ENCODE measurements around the gene TAOK1.

Gene TAOK1

DNA sequence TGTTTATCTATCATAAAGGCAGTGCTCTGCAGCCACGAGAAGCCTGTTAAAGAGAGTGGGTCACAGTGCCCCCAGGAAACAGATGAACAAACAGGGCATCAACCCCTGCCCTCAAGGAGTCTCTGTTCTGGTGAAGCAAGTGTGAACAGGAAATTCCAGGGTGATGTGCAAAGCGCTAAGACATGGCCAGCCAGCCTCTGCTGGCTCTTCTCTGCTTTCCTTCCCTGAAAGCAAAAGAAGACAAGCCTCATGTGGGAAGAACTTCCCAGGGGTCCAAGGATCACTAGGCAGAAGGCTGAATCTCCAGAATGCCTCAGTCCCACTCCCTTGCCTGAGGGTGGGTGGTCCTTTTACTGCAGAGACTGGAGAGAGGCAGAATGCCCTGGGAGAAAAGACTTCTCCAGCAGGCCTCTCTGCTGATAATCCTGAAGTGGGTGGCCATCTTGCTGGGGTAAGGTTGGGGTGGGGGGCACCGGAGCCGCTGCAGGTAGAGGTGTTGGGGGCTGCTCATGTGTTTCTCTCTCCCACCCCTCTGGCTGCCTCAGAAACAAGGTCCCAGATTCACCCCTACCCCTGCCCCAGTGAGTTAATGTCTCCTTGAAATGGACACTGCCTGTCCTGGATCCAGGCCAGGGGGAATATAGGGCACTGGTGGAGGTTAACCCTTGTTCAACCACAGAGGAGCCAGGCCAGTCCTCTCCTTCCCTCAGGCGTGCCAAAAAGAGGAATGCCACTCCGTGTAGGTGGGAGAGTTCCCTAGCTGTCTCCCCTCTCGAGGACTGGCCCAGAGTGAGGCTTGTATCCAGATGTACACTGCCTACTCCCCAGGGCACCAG is 205.2 kb downstream of the TAOK1 start:
- DNase-seq (ENCODE audit: low read depth, low spot score): no peak

DNA sequence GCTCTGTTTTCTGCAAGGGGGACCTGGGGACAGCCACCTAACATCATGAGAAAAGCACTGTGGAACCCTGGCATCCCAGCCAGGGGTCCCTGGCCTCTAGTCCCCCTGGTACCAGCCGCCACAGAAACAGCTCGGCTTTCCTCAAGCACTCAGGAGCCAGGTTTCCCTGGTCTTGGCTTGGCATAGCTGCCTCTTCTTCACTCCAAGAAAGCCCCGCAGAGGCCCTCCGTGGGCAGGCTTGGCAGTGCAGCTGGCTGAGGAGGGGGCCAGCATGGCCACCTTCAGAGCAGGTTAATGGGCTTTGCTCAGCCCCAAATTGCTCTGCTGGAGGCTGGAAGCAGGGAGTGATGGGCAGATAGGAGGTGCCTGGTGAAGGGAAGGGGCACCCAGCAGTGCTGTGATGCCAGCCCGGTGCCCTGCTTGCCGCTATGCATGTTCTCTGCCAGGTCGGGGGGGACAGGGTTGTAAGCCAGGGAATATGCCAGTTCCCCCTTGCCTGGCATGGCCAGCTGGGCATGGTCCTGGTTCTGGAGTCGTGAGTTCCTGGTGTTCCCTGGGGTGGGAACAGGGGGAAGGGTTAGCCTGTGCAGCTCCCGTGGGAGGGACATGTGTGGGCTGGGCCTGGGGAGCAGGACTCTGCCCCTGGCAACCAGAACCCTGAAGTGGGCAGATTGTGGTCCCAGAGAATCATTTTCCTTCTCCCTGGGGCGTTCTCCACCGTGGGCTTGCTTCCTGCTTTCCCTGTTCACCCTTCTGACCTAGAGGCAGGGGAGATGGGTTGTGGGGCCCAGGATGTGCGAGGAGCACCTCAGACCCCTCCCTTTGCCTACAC is 206.0 kb downstream of the TAOK1 start:
- no peak for DNase-seq (ENCODE audit: low read depth, low spot score)

DNA sequence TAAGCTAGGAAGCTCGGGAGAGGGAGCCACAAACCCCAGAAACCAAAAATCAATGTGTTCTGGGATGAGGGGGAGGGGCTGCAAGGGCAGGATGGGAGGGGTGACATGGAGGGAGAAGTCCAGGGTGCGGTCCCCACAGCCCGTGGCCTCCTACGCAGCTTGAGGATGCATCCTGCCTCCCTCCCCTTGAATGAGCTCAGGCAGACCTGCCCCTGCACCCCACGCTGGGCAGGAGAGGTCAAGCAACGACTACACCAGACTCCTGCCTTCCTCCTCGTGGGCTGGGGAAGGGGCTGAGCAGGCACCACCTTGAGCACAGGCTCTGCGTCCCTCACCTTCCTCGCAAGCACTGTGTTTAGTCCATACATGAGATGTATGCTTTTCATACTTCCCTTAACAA is 206.6 kb downstream of the TAOK1 start:
- DNase-seq (ENCODE audit: low read depth, low spot score): no peak

GRCh38 chr17:29597361-29598172 is 207.4 kb downstream of the TAOK1 start:
- DNase-seq (ENCODE audit: low read depth, low spot score): no peak
